Lower lobe of right lung (tissue), 2 donors: ENCODE measurements around the gene C9orf152. TPM values are rescaled to one million over a fixed set of nuclear protein-coding genes. Genes with fewer than 3 reads are reported as not detected.

Source experiments
- ATAC-seq, 2 donors: fragments of 200-7000 bp; cut with Tn5 transposase; one replicate each; pipeline ENCODE4 v1.9.1; 2020 to 2022; ENCODE audit warnings: mild to moderate bottlenecking in 2 of 2, moderate library complexity in 2 of 2
- DNase-seq: peaks from one replicate; pipeline ENCODE4 v3.0.0-alpha.2; 2020
- H3K27ac ChIP-seq: fragments of 200-600 bp; one replicate; pipeline ENCODE4 v1.8.0; 2022
- H3K27me3 ChIP-seq: fragments of 200-600 bp; one replicate; pipeline ENCODE4 v1.8.0; 2022; ENCODE audit warnings: low read depth
- H3K36me3 ChIP-seq: fragments of 200-600 bp; one replicate; pipeline ENCODE4 v1.8.0; 2022; ENCODE audit warnings: mild to moderate bottlenecking
- H3K4me1 ChIP-seq: fragments of 200-600 bp; one replicate; pipeline ENCODE4 v1.8.0; 2022
- H3K4me3 ChIP-seq: fragments of 200-600 bp; one replicate; pipeline ENCODE4 v1.8.0; 2022; ENCODE audit warnings: mild to moderate bottlenecking
- H3K9me3 ChIP-seq: fragments of 200-600 bp; one replicate; pipeline ENCODE4 v1.8.0; 2022
- intact Hi-C: fragments of 100-400 bp; cut with DNase I; formaldehyde crosslinking; loops from one replicate; pipeline ENCODE4 v1.11.0; 2022
- total RNA-seq: library from RNA; stranded (reverse); fragmentation: NEBNext Ultra II Directional; extraction: Animal tissue kit (Norgen Biotek cat#: 25700); gene quantifications from one replicate; pipeline ENCODE4 v1.2.1, GENCODE V29; 2021
- TF ChIP-seq, protein P1 (sequence below): fragments of 200-600 bp; IDR thresholded peaks from one replicate; pipeline ENCODE4 v1.8.0; 2022; ENCODE audit warnings: antibody characterized with exemption, mild to moderate bottlenecking
- donor health status: DM: no; HTN: yes; CAD: no; lungs with severe emphysema.

Gene C9orf152
- total RNA-seq, 1 donor from 2014 or later, result 26.1 TPM

DNA sequence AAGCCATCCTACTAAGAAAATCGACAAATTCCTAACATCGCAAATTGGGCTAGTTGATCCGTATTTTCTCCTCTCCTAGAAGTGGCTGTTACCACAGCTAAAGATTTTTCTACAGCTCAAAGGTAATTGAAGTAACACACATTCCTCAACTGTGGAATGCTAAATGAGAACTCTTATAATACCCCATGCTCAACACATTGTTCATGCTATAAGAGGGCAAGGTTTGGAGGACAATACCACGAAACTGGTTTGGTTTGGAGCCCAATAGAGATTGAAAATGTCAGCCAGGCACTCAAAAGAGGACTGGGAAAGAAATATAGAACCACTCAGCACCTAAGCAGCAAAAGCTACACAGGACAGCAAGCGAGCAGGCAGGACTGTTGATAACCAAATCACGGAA is 38.3 kb upstream of the C9orf152 start:
- no peak for DNase-seq
- ATAC-seq, result peak; percentile 40 to 65

GRCh38 chr9:110244616-110245015 is 36.7 kb upstream of the C9orf152 start:
- ATAC-seq, result no peak
- Histone ChIP-seq H3K4me3 (no peak overlapping the region), H3K36me3 (peaks cover 73% of the 10 kb centered on the region), H3K4me1 (no peaks in the 10 kb centered on the region), H3K27me3 (no peaks in the 10 kb centered on the region), H3K27ac (no peak overlapping the region), H3K9me3 (no peaks in the 10 kb centered on the region)
- no peak for DNase-seq
- intact Hi-C loops, result no loop called here
- TF ChIP-seq, protein P1, sequence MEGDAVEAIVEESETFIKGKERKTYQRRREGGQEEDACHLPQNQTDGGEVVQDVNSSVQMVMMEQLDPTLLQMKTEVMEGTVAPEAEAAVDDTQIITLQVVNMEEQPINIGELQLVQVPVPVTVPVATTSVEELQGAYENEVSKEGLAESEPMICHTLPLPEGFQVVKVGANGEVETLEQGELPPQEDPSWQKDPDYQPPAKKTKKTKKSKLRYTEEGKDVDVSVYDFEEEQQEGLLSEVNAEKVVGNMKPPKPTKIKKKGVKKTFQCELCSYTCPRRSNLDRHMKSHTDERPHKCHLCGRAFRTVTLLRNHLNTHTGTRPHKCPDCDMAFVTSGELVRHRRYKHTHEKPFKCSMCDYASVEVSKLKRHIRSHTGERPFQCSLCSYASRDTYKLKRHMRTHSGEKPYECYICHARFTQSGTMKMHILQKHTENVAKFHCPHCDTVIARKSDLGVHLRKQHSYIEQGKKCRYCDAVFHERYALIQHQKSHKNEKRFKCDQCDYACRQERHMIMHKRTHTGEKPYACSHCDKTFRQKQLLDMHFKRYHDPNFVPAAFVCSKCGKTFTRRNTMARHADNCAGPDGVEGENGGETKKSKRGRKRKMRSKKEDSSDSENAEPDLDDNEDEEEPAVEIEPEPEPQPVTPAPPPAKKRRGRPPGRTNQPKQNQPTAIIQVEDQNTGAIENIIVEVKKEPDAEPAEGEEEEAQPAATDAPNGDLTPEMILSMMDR, result no peak

More for the DNA sequence above, 38.3 kb upstream of the C9orf152 start:
- Histone ChIP-seq H3K4me3 (no peak overlapping the region), H3K4me1 (no peaks in the 10 kb centered on the region), H3K27ac (no peak overlapping the region), H3K9me3 (no peaks in the 10 kb centered on the region), H3K27me3 (no peaks in the 10 kb centered on the region), H3K36me3 (peaks cover 89% of the 10 kb centered on the region)
- intact Hi-C loops, result no loop called here
- TF ChIP-seq, protein P1, result no peak

- TF ChIP-seq, protein P1, result no peak
- Histone ChIP-seq H3K36me3 (peaks cover 46% of the 10 kb centered on the region), H3K4me1 (no peaks in the 10 kb centered on the region), H3K4me3 (no peak overlapping the region), H3K9me3 (no peaks in the 10 kb centered on the region), H3K27me3 (no peaks in the 10 kb centered on the region), H3K27ac (no peak overlapping the region)
- no peak for DNase-seq
- intact Hi-C loops, result no loop called here
- peak; percentile 11 to 23 for ATAC-seq
Observed at GRCh38 chr9:110241858-110242321, 33.9 kb upstream of the C9orf152 start.

GRCh38 chr9:110241260-110241857 is 33.4 kb upstream of the C9orf152 start:
- intact Hi-C loops, result no loop called here
- no peak for DNase-seq
- ATAC-seq, result peak in 1 of 2 donors; percentile 22
- H3K36me3 ChIP-seq, result peaks cover 41% of the 10 kb centered on the region
- TF ChIP-seq, protein P1, result no peak
- H3K4me3 ChIP-seq, result no peak overlapping the region
- no peak overlapping the region for H3K27ac ChIP-seq
- H3K4me1 ChIP-seq, result no peaks in the 10 kb centered on the region
- no peaks in the 10 kb centered on the region for H3K27me3 ChIP-seq
- H3K9me3 ChIP-seq, result no peaks in the 10 kb centered on the region

DNA sequence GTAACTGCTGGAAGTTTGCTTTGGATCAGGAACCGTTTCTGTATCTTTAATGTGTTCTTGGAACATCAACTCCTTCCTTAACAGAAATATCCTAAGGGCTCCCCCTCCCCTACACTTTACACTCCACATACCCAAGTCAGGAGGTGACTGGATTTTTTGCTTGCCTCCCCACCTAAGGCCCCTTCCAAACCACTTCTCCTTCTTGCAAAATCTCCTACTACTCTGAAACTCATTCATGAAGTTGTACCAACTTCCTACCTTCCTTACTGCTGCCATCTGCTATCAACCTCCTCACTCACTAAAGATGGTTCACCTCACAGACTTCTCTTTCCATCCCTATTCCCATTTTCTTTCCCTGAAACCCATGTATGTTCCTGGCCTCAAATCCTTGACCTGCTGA is 32.2 kb upstream of the C9orf152 start:
- H3K9me3 ChIP-seq, result no peaks in the 10 kb centered on the region
- H3K36me3 ChIP-seq, result peaks cover 29% of the 10 kb centered on the region
- ATAC-seq, result no peak
- intact Hi-C loops, result no loop called here
- no peak overlapping the region for H3K4me3 ChIP-seq
- no peak overlapping the region for H3K27ac ChIP-seq
- no peak for DNase-seq
- no peaks in the 10 kb centered on the region for H3K4me1 ChIP-seq
- H3K27me3 ChIP-seq, result no peaks in the 10 kb centered on the region
- TF ChIP-seq, protein P1, result no peak
